Activated CD8-positive, alpha-beta T cell treated with anti-CD3 and anti-CD28 coated beads for 36 hours (primary cell): Measurements from ENCODE around the gene MAPK8IP2. TPM values are rescaled to one million over a fixed set of nuclear protein-coding genes. Genes with fewer than 3 reads are reported as not detected.

Experiments used
- ATAC-seq: fragments of 200-7000 bp; cut with Tn5 transposase; one replicate; pipeline ENCODE4 v1.10.0; 2021; ENCODE audit warnings: mild to moderate bottlenecking, moderate library complexity
- CTCF ChIA-PET: fragments of 350-600 bp; sonication (Branson Sonifier 250); formaldehyde crosslinking; loops from one replicate; lab custom pipeline; 2021; ENCODE audit warnings: antibody characterized with exemption; lab: Charles Lee
- POLR2A ChIA-PET: fragments of 350-600 bp; sonication (Branson Sonifier 250); formaldehyde crosslinking; loops from one replicate; lab custom pipeline; 2021; ENCODE audit warnings: antibody characterized with exemption; lab: Charles Lee
- DNase-seq: peaks from one replicate; pipeline ENCODE4 v3.0.0-alpha.2; 2020
- H3K27ac Mint-ChIP-seq: one replicate; pipeline ENCODE4 v1.8.0; 2021; ENCODE audit warnings: mild to moderate bottlenecking, mixed read lengths
- H3K27me3 Mint-ChIP-seq: one replicate; pipeline ENCODE4 v1.8.0; 2021; ENCODE audit warnings: mixed read lengths
- H3K36me3 Mint-ChIP-seq: one replicate; pipeline ENCODE4 v1.8.0; 2021; ENCODE audit warnings: low read depth, mixed read lengths
- H3K4me1 Mint-ChIP-seq: one replicate; pipeline ENCODE4 v1.8.0; 2021; ENCODE audit warnings: low read depth, mixed read lengths
- H3K4me3 Mint-ChIP-seq: one replicate; pipeline ENCODE4 v1.8.0; 2021; ENCODE audit warnings: mild to moderate bottlenecking, moderate library complexity, mixed read lengths
- H3K9me3 Mint-ChIP-seq: one replicate; pipeline ENCODE4 v1.8.0; 2021; ENCODE audit warnings: mixed read lengths
- CTCF ChIP-seq: fragments of 200-600 bp; IDR thresholded peaks from one replicate; pipeline ENCODE4 v1.8.0; 2022; ENCODE audit warnings: antibody characterized with exemption, mild to moderate bottlenecking
- intact Hi-C: fragments of 100-400 bp; cut with micrococcal nuclease; formaldehyde crosslinking; loops from one replicate; pipeline ENCODE4 v1.10.0; 2022
- total RNA-seq, 2 experiments: library from RNA; stranded (reverse); gene quantifications; one replicate each; pipeline ENCODE4 v1.2.3, GENCODE V29; 2021

MAPK8IP2 gene
- total RNA-seq = under 1 TPM; 0.11 TPM

GRCh38 chr22:50600538-50600937, at the start of gene MAPK8IP2:
Gene MAPK8IP2, plus strand, starts transcription at chr22:50600793. Its CDS starts 26 bp downstream, at chr22:50600819.
- Mint-ChIP-seq H3K4me3 (peak within 1 kb of the TSS; percentile 47), H3K9me3 (no peaks in the 10 kb centered on the region), H3K4me1 (peaks cover 6% of the 10 kb centered on the region), H3K36me3 (peaks cover 5% of the 10 kb centered on the region), H3K27ac (no peak within 1 kb of the TSS), H3K27me3 (peaks cover 29% of the 10 kb centered on the region)
- peak; percentile 15 for ATAC-seq
- DNase-seq = no peak
- ChIA-PET CTCF (no interaction called here), POLR2A (no interaction called here)
- intact Hi-C loops = no loop called here
- no peak for TF ChIP-seq CTCF

GRCh38 chr22:50551160-50551752, 49.3 kb upstream of the MAPK8IP2 start:
- Mint-ChIP-seq H3K27ac (no peak overlapping the region), H3K4me1 (peaks cover 17% of the 10 kb centered on the region)

GRCh38 chr22:50553310-50553709, 47.3 kb upstream of the MAPK8IP2 start:
- no peaks in the 10 kb centered on the region for H3K36me3 Mint-ChIP-seq
- H3K9me3 Mint-ChIP-seq = no peaks in the 10 kb centered on the region
- intact Hi-C loops = no loop called here
- no peak overlapping the region for H3K4me3 Mint-ChIP-seq
- H3K27ac Mint-ChIP-seq = no peak overlapping the region
- POLR2A ChIA-PET = interaction anchor here (1.3 kb wide), 1 partner anchor 18 kb away, joined by 4 read pairs; no protein-coding TSS in a partner anchor
- DNase-seq = no peak
- peaks cover 12% of the 10 kb centered on the region for H3K4me1 Mint-ChIP-seq
- TF ChIP-seq CTCF = no peak
- no peak for ATAC-seq
- H3K27me3 Mint-ChIP-seq = no peaks in the 10 kb centered on the region
- CTCF ChIA-PET = interaction anchor here (0.8 to 1.9 kb wide), 3 partner anchors 10 to 68 kb away, joined by 4 to 5 read pairs (median 4); partner anchors contain the start of genes SCO2 and SYCE3

More at GRCh38 chr22:50551160-50551752, 49.3 kb upstream of the MAPK8IP2 start:
- intact Hi-C loops = no loop called here
- H3K4me3 Mint-ChIP-seq = no peak overlapping the region
- ATAC-seq = no peak
- no peaks in the 10 kb centered on the region for H3K36me3 Mint-ChIP-seq
- no peaks in the 10 kb centered on the region for H3K9me3 Mint-ChIP-seq
- ChIA-PET POLR2A (interaction anchor here (0.9 to 5.7 kb wide), 7 partner anchors 9 to 77 kb away, joined by 3 to 43 read pairs (median 4); partner anchors contain the start of genes ARSA, CHKB, SCO2 and SYCE3), CTCF (interaction anchor here (2.9 to 3.0 kb wide), 2 partner anchors 12 to 26 kb away, joined by 15 to 17 read pairs; partner anchors contain the start of genes SCO2 and SYCE3)
- no peak for TF ChIP-seq CTCF
- no peak for DNase-seq
- no peaks in the 10 kb centered on the region for H3K27me3 Mint-ChIP-seq

GRCh38 chr22:50556703-50557102, 43.9 kb upstream of the MAPK8IP2 start:
- ChIA-PET CTCF (interaction anchor here (0.7 to 2.7 kb wide), 4 partner anchors 8 to 31 kb away, joined by 6 to 11 read pairs (median 6); partner anchors contain the start of gene SCO2), POLR2A (interaction anchor here (0.8 to 4.1 kb wide), 6 partner anchors 9 to 32 kb away, joined by 3 to 17 read pairs (median 4); partner anchors contain the start of genes KLHDC7B and SCO2)
- no peak for ATAC-seq
- TF ChIP-seq CTCF = no peak
- no peak for DNase-seq
- H3K9me3 Mint-ChIP-seq = no peaks in the 10 kb centered on the region
- H3K4me1 Mint-ChIP-seq = peaks cover 8% of the 10 kb centered on the region
- H3K27me3 Mint-ChIP-seq = no peaks in the 10 kb centered on the region
- no peak overlapping the region for H3K27ac Mint-ChIP-seq
- intact Hi-C loops = no loop called here
- no peak overlapping the region for H3K4me3 Mint-ChIP-seq
- no peaks in the 10 kb centered on the region for H3K36me3 Mint-ChIP-seq

GRCh38 chr22:50560034-50560433, 40.6 kb upstream of the MAPK8IP2 start:
- no peak for DNase-seq
- no peak overlapping the region for H3K27ac Mint-ChIP-seq
- no peaks in the 10 kb centered on the region for H3K36me3 Mint-ChIP-seq
- H3K9me3 Mint-ChIP-seq = no peaks in the 10 kb centered on the region
- no peak overlapping the region for H3K4me3 Mint-ChIP-seq
- peaks cover 15% of the 10 kb centered on the region for H3K4me1 Mint-ChIP-seq
- POLR2A ChIA-PET = interaction anchor here (0.9 to 1.0 kb wide), 3 partner anchors 9 to 36 kb away, joined by 3 to 4 read pairs (median 3); no protein-coding TSS in a partner anchor
- CTCF ChIA-PET = interaction anchor here (0.8 to 2.2 kb wide), 4 partner anchors 10 to 34 kb away, joined by 3 to 9 read pairs (median 4); partner anchors contain the start of genes KLHDC7B and SCO2
- intact Hi-C loops = no loop called here
- TF ChIP-seq CTCF = no peak
- H3K27me3 Mint-ChIP-seq = no peaks in the 10 kb centered on the region
- no peak for ATAC-seq
